GM12892 (cell line): ENCODE data around the gene ZBTB8A.

Experiments used
- POLR2A ChIP-seq: IDR thresholded peaks from 2 replicates; pipeline ENCODE4 v1.6.1; 2011; ENCODE audit warnings: low read depth, low read length, control low read depth
- POLR2AphosphoS5 ChIP-seq: IDR thresholded peaks from 2 replicates; pipeline ENCODE4 v1.6.1; 2011; ENCODE audit warnings: low read depth, low read length, control low read depth
- TAF1 ChIP-seq: IDR thresholded peaks from 2 replicates; pipeline ENCODE4 v1.6.1; 2011; ENCODE audit warnings: low read depth, mild to moderate bottlenecking, control low read depth, low read length, borderline replicate concordance

GRCh38 chr1:32623775-32624174 lies 84.5 kb downstream of the ZBTB8A start:
- TF ChIP-seq TAF1: no peak
- no peak for TF ChIP-seq POLR2A
- 0 out of 2 replicates have a peak, but pooled peaks have one; percentile 10 for TF ChIP-seq POLR2AphosphoS5
